ENCODE data around the gene ZNF20.

GRCh38 chr19:12145348-12145747 is 5.2 kb upstream of the ZNF20 start:
- TF ChIP-seq CTCF (IDR thresholded peaks at IDR 0.05; ENCODE audit: low read depth, low read length) (no peak), EZH2phosphoT487 (IDR thresholded peaks at IDR 0.05; ENCODE audit: low read depth) (no peak)
